Measurements from ENCODE around the gene CAMK2G. TPM values are rescaled to one million over a fixed set of nuclear protein-coding genes. Genes with fewer than 3 reads are reported as not detected.

CAMK2G gene
- total and polyA plus RNA-seq, 2 experiments from 2014 or later, result 30.6 to 34.1 TPM

DNA sequence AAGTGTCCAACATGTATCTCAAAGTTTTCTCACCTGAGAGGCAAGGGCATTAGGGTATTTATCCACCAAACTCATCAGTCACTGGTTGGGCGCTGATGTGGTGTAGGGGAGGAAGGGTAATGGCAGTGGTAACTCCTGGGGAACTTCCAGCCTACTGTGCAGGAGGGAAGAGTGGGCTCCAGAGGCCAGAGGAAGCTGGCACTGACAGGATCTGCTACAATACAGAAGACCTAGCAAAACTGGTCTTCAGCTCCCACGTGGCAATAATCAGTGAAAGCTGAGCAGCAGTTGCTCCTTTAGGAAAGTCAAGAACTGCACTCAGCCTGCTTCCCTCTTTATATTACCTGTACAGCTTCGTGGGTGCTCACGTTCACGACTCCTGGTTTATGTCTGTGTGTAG is 17.2 kb upstream of the CAMK2G start:
- no peaks in the 10 kb centered on the region for H3K9me3 Mint-ChIP-seq
- TF ChIP-seq, protein P1, sequence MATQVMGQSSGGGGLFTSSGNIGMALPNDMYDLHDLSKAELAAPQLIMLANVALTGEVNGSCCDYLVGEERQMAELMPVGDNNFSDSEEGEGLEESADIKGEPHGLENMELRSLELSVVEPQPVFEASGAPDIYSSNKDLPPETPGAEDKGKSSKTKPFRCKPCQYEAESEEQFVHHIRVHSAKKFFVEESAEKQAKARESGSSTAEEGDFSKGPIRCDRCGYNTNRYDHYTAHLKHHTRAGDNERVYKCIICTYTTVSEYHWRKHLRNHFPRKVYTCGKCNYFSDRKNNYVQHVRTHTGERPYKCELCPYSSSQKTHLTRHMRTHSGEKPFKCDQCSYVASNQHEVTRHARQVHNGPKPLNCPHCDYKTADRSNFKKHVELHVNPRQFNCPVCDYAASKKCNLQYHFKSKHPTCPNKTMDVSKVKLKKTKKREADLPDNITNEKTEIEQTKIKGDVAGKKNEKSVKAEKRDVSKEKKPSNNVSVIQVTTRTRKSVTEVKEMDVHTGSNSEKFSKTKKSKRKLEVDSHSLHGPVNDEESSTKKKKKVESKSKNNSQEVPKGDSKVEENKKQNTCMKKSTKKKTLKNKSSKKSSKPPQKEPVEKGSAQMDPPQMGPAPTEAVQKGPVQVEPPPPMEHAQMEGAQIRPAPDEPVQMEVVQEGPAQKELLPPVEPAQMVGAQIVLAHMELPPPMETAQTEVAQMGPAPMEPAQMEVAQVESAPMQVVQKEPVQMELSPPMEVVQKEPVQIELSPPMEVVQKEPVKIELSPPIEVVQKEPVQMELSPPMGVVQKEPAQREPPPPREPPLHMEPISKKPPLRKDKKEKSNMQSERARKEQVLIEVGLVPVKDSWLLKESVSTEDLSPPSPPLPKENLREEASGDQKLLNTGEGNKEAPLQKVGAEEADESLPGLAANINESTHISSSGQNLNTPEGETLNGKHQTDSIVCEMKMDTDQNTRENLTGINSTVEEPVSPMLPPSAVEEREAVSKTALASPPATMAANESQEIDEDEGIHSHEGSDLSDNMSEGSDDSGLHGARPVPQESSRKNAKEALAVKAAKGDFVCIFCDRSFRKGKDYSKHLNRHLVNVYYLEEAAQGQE (IDR thresholded peaks at IDR 0.05; ENCODE audit: unreplicated experiment), result no peak
- TF ChIP-seq ZNF114 (CRISPR knock-in tag; IDR thresholded peaks at IDR 0.05), result no peak
- TF ChIP-seq, protein P2, sequence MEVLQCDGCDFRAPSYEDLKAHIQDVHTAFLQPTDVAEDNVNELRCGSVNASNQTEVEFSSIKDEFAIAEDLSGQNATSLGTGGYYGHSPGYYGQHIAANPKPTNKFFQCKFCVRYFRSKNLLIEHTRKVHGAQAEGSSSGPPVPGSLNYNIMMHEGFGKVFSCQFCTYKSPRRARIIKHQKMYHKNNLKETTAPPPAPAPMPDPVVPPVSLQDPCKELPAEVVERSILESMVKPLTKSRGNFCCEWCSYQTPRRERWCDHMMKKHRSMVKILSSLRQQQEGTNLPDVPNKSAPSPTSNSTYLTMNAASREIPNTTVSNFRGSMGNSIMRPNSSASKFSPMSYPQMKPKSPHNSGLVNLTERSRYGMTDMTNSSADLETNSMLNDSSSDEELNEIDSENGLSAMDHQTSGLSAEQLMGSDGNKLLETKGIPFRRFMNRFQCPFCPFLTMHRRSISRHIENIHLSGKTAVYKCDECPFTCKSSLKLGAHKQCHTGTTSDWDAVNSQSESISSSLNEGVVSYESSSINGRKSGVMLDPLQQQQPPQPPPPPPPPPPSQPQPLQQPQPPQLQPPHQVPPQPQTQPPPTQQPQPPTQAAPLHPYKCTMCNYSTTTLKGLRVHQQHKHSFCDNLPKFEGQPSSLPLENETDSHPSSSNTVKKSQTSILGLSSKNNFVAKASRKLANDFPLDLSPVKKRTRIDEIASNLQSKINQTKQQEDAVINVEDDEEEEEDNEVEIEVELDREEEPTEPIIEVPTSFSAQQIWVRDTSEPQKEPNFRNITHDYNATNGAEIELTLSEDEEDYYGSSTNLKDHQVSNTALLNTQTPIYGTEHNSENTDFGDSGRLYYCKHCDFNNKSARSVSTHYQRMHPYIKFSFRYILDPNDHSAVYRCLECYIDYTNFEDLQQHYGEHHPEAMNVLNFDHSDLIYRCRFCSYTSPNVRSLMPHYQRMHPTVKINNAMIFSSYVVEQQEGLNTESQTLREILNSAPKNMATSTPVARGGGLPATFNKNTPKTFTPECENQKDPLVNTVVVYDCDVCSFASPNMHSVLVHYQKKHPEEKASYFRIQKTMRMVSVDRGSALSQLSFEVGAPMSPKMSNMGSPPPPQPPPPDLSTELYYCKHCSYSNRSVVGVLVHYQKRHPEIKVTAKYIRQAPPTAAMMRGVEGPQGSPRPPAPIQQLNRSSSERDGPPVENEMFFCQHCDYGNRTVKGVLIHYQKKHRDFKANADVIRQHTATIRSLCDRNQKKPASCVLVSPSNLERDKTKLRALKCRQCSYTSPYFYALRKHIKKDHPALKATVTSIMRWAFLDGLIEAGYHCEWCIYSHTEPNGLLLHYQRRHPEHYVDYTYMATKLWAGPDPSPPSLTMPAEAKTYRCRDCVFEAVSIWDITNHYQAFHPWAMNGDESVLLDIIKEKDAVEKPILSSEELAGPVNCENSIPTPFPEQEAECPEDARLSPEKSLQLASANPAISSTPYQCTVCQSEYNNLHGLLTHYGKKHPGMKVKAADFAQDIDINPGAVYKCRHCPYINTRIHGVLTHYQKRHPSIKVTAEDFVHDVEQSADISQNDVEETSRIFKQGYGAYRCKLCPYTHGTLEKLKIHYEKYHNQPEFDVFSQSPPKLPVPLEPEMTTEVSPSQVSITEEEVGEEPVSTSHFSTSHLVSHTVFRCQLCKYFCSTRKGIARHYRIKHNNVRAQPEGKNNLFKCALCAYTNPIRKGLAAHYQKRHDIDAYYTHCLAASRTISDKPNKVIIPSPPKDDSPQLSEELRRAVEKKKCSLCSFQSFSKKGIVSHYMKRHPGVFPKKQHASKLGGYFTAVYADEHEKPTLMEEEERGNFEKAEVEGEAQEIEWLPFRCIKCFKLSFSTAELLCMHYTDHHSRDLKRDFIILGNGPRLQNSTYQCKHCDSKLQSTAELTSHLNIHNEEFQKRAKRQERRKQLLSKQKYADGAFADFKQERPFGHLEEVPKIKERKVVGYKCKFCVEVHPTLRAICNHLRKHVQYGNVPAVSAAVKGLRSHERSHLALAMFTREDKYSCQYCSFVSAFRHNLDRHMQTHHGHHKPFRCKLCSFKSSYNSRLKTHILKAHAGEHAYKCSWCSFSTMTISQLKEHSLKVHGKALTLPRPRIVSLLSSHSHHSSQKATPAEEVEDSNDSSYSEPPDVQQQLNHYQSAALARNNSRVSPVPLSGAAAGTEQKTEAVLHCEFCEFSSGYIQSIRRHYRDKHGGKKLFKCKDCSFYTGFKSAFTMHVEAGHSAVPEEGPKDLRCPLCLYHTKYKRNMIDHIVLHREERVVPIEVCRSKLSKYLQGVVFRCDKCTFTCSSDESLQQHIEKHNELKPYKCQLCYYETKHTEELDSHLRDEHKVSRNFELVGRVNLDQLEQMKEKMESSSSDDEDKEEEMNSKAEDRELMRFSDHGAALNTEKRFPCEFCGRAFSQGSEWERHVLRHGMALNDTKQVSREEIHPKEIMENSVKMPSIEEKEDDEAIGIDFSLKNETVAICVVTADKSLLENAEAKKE (CRISPR knock-in tag; IDR thresholded peaks at IDR 0.05), result no peak
- no peak for TF ChIP-seq EZH2phosphoT487 (IDR thresholded peaks at IDR 0.05; ENCODE audit: unreplicated experiment)
- TF ChIP-seq, protein P3, sequence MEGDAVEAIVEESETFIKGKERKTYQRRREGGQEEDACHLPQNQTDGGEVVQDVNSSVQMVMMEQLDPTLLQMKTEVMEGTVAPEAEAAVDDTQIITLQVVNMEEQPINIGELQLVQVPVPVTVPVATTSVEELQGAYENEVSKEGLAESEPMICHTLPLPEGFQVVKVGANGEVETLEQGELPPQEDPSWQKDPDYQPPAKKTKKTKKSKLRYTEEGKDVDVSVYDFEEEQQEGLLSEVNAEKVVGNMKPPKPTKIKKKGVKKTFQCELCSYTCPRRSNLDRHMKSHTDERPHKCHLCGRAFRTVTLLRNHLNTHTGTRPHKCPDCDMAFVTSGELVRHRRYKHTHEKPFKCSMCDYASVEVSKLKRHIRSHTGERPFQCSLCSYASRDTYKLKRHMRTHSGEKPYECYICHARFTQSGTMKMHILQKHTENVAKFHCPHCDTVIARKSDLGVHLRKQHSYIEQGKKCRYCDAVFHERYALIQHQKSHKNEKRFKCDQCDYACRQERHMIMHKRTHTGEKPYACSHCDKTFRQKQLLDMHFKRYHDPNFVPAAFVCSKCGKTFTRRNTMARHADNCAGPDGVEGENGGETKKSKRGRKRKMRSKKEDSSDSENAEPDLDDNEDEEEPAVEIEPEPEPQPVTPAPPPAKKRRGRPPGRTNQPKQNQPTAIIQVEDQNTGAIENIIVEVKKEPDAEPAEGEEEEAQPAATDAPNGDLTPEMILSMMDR (conservative IDR thresholded peaks at IDR 0.05; ENCODE audit: low read depth in 2 of 2), result no peak
- no peak for TF ChIP-seq EZH2 (IDR thresholded peaks at IDR 0.05; ENCODE audit: low read depth, unreplicated experiment)
- no peak for TF ChIP-seq STAT1 (IDR thresholded peaks at IDR 0.05; ENCODE audit: unreplicated experiment)
- no peak for TF ChIP-seq POLR2AphosphoS5 (IDR thresholded peaks at IDR 0.05; ENCODE audit: low read depth)
- no peak for TF ChIP-seq JUNB (IDR thresholded peaks at IDR 0.05; ENCODE audit: unreplicated experiment)
- TF ChIP-seq NANOG (IDR thresholded peaks at IDR 0.05; ENCODE audit: borderline replicate concordance), result no peak
- no peak for TF ChIP-seq ZNF331 (CRISPR knock-in tag; IDR thresholded peaks at IDR 0.05; ENCODE audit: low read depth)
- TF ChIP-seq CREB1 (CRISPR knock-in tag; IDR thresholded peaks at IDR 0.05; ENCODE audit: low read depth), result no peak
- TF ChIP-seq, protein P4, sequence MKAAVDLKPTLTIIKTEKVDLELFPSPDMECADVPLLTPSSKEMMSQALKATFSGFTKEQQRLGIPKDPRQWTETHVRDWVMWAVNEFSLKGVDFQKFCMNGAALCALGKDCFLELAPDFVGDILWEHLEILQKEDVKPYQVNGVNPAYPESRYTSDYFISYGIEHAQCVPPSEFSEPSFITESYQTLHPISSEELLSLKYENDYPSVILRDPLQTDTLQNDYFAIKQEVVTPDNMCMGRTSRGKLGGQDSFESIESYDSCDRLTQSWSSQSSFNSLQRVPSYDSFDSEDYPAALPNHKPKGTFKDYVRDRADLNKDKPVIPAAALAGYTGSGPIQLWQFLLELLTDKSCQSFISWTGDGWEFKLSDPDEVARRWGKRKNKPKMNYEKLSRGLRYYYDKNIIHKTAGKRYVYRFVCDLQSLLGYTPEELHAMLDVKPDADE (IDR thresholded peaks at IDR 0.05), result no peak
- no peak overlapping the region for H3K4me3 Mint-ChIP-seq
- H3K9me2 ChIP-seq (ENCODE audit: insufficient read depth), result no peaks in the 10 kb centered on the region
- no peaks in the 10 kb centered on the region for H3K79me2 ChIP-seq (replicated peaks; ENCODE audit: insufficient read depth)
- no peak for DNase-seq (ENCODE audit: low spot score)
- H3K4me1 Mint-ChIP-seq, result peaks cover 7% of the 10 kb centered on the region
- peaks cover 2% of the 10 kb centered on the region for H3K27me3 Mint-ChIP-seq (ENCODE audit: insufficient read depth, low read depth, poor library complexity)
- H3K27me3 ChIP-seq (ENCODE audit: insufficient read depth), result no peaks in the 10 kb centered on the region
- peaks cover 7% of the 10 kb centered on the region; the same call in 1 of the 2 replicates for H3K4me1 ChIP-seq (ENCODE audit: insufficient read depth)
- no peak overlapping the region; the same call in 1 of the 2 replicates for H2AFZ ChIP-seq
- H3K27ac ChIP-seq (ENCODE audit: low read depth), result no peak overlapping the region
- H4K20me1 ChIP-seq (replicated peaks; ENCODE audit: insufficient read depth), result no peaks in the 10 kb centered on the region
- H3K4me2 ChIP-seq, result no peak overlapping the region
- no peak overlapping the region for H3K4me3 ChIP-seq
- H3F3A ChIP-seq (replicated peaks; ENCODE audit: low read depth), result no peaks in the 10 kb centered on the region
- H3K27ac Mint-ChIP-seq, result no peak overlapping the region
- no peak for ATAC-seq
- no peaks in the 10 kb centered on the region for H3K36me3 Mint-ChIP-seq (ENCODE audit: low read depth)
- no peaks in the 10 kb centered on the region for H3K36me3 ChIP-seq (ENCODE audit: insufficient read depth)

Data from GM23338 (cell line).